ENCODE data around the gene TSC22D1.

DNA sequence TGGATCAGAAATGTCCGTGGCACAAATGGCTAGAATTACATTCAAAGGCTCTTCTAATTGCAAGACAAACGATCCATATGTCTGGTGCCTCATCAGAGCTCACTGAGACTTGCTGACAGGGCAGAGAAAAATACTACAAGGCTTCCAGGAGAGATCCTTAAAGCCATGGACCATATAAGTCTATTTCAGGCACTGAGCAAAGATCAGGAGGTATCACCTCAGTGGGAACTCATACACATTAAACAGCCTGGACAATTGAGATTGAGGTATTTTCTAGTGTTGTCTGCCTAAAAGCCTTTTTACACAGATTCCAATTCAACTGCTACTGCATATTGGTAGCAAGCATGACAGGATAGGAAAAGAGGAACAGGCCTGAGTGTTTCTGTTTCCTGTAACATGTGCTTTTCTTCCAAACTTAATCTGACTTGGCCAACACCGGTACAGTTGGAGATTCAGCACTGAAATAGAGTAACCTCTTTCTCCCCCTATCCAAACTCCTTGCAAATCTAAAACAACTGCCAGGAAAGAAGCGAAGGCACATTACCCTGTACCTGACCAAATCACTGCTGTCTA is 136.6 kb downstream of the TSC22D1 start:
- TF ChIP-seq POLR2A (IDR thresholded peaks at IDR 0.05; ENCODE audit: low read length) (no peak), GATA1 (IDR thresholded peaks at IDR 0.05; ENCODE audit: low read depth, low read length) (no peak)
